GM12878 (cell line): ENCODE data around the gene CATSPER4. TPM values are rescaled to one million over a fixed set of nuclear protein-coding genes. Genes with fewer than 3 reads are reported as not detected.

ENCODE experiments used
- ASH2L ChIP-seq: fragments of 300-600, 200-600 bp; sonication (generic); IDR thresholded peaks from 2 replicates; pipeline ENCODE4 v1.6.1; 2017; ENCODE audit warnings: low read depth, mild to moderate bottlenecking, borderline replicate concordance
- BHLHE40 ChIP-seq, 2 experiments: fragments of 450-650 bp in 1 of 2; IDR thresholded peaks; 2 replicates each; pipeline ENCODE4 v1.6.1; 2011 to 2017; ENCODE audit warnings: low read depth in 2 of 2, borderline replicate concordance in 1 of 2, improper control_type of control experiment in 1 of 2, low read length in 1 of 2, mild to moderate bottlenecking in 1 of 2
- CHD1 ChIP-seq: IDR thresholded peaks from 2 replicates; pipeline ENCODE4 v1.6.1; 2012; ENCODE audit warnings: low read depth, low read length, improper control_type of control experiment
- GATAD2B ChIP-seq: fragments of 450-650 bp; conservative IDR thresholded peaks from 2 replicates; pipeline ENCODE4 v1.6.1; 2017; ENCODE audit warnings: low read depth, mild to moderate bottlenecking, moderate library complexity
- HDGF ChIP-seq: fragments of 450-650 bp; IDR thresholded peaks from 2 replicates; pipeline ENCODE4 v1.6.1; 2016; ENCODE audit warnings: antibody characterized with exemption
- KAT2A ChIP-seq: conservative IDR thresholded peaks from 2 replicates; pipeline ENCODE4 v1.6.1; 2011; ENCODE audit warnings: low read depth, low read length; ENCODE audit not compliant: control insufficient read depth
- MYB ChIP-seq: fragments of 150-350 bp; IDR thresholded peaks from 2 replicates; pipeline ENCODE4 v1.6.1; 2014; ENCODE audit warnings: mild to moderate bottlenecking, low read depth, low read length, borderline replicate concordance
- RAD21 ChIP-seq: IDR thresholded peaks from 2 replicates; pipeline ENCODE4 v1.6.1; 2011; ENCODE audit warnings: mild to moderate bottlenecking, low read depth, low read length, moderate library complexity; ENCODE audit not compliant: insufficient read depth
- SIN3A ChIP-seq: IDR thresholded peaks from 2 replicates; pipeline ENCODE4 v1.6.1; 2012; ENCODE audit warnings: low read depth, low read length, improper control_type of control experiment
- SUPT20H ChIP-seq: IDR thresholded peaks from 2 replicates; pipeline ENCODE4 v1.6.1; 2011; ENCODE audit warnings: low read depth, mild to moderate bottlenecking, low read length, moderate library complexity, borderline replicate concordance; ENCODE audit not compliant: control insufficient read depth
- TCF7 ChIP-seq: IDR thresholded peaks from 2 replicates; pipeline ENCODE4 v1.6.1; 2014; ENCODE audit warnings: antibody characterized with exemption, borderline replicate concordance
- USF1 ChIP-seq: IDR thresholded peaks from 2 replicates; pipeline ENCODE4 v1.6.1; 2011; ENCODE audit warnings: borderline replicate concordance, low read depth, mild to moderate bottlenecking, moderate library complexity, mixed read lengths, low read length; ENCODE audit not compliant: insufficient read depth; ENCODE audit errors: extremely low read length
- ZNF687 ChIP-seq: fragments of 450-650 bp; IDR thresholded peaks from 2 replicates; pipeline ENCODE4 v1.6.1; 2017; ENCODE audit warnings: mild to moderate bottlenecking, moderate library complexity
- ZZZ3 ChIP-seq: IDR thresholded peaks from 2 replicates; pipeline ENCODE4 v1.6.1; 2011; ENCODE audit warnings: low read depth; ENCODE audit not compliant: control insufficient read depth, insufficient read length
- polyA plus RNA-seq, 11 experiments: library from polyadenylated mRNA; depleted of rRNA in 4 of 11; unstranded in 6 of 11; stranded (reverse) in 5 of 11; fragments of >200 nt; fragmentation: Nextera tagmentation in 4 of 11; fragmentation: Illumina TruSeq in 1 of 11; extraction: Ambion mirVana in 4 of 11; extraction: Trizol in 1 of 11; gene quantifications; 1 replicate in 1 of 11; 2 replicates in 10 of 11; pipeline versions ENCODE4 v1.2.1 to v1.2.3, GENCODE V29; 2011 to 2016; ENCODE audit warnings: inconsistent platforms in 2 of 11, missing spikeins in 2 of 11, low read depth in 1 of 11
- total RNA-seq, 4 experiments: library from RNA; depleted of rRNA in 3 of 4; stranded (reverse); fragments of >200 nt in 3 of 4; fragmentation: Illumina TruSeq in 1 of 4; extraction: Trizol in 1 of 4; gene quantifications; 2 replicates each; pipeline versions ENCODE4 v1.2.1 to v1.2.3, GENCODE V29; 2013 to 2021
- TF ChIP-seq, protein P1 (sequence below): fragments of 150-350 bp; IDR thresholded peaks from 2 replicates; pipeline ENCODE4 v1.6.1; 2016; ENCODE audit warnings: low read depth, low read length
- TF ChIP-seq, protein P2 (sequence below): fragments of 150-350 bp; IDR thresholded peaks from 2 replicates; pipeline ENCODE4 v1.6.1; 2014; ENCODE audit warnings: mild to moderate bottlenecking, low read depth, low read length
- TF ChIP-seq, protein P3 (sequence below): IDR thresholded peaks from 2 replicates; pipeline ENCODE4 v1.6.1; 2012; ENCODE audit warnings: low read depth, low read length, improper control_type of control experiment

Gene CATSPER4
- total and polyA plus RNA-seq, 10 of the 15 experiments (the other 5 are each of a cell fraction or from before 2014, with no cell fraction given), result 0.13 TPM; not detected in 9

DNA sequence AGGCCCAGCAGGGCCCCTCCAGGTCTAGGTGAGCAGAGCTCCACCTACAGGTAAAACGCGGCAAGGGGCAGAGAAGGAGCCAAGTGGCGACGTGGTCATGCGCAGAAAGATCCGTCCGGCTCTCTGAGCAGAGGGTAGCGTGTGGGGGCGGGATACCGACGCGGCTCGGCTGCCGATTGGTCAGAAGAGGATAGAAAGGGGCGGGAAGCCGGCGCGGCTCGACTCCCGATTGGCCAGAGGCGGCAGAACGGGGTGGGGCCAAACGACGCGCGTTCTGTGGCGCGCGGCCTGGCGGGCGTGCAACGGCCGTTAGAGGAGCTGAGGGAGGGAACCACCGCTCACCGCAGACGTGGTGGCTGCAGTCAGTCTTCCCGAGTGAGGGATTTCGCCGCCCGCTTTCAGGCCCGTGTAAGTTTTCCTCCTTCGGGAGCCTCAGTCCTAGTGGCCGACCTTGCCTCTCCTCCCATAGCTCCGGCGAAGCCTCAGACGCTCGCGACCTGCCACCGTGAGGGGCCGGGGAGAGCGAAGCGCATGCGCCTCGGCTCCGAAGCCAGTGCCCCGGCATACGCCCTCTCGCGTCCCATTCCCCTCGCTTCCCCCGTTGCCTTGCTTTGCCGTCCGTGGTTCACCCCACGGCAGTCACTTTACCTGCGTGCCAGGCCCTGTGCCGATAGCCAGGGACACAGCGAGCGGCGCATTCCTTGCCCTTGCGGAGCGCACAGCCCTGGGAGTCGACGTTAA lies 43.7 kb downstream of the CATSPER4 start, which contains the start of gene CEP85 (continued):
- TF ChIP-seq USF1 (no peak), MYB (peak; percentile 54; the same call in 1 of the 2 replicates), SIN3A (peak; percentile 87), ASH2L (no peak), KAT2A (no peak), CHD1 (no peak), GATAD2B (no peak; the same call in 1 of the 2 replicates), ZZZ3 (no peak), ZNF687 (0 out of 2 replicates have a peak, but pooled peaks have one; percentile 24), TCF7 (no peak), SUPT20H (no peak), RAD21 (peak; percentile 84), HDGF (peak; percentile 85; the same call in 1 of the 2 replicates), BHLHE40 (IDR thresholded peaks at IDR 0.05; ENCODE audit: borderline replicate concordance in 1 of 2, low read depth in 2 of 2, low read length in 1 of 2) (peak; percentile 52 to 70; a peak in 2 of 4 replicates)
- TF ChIP-seq, protein P1, sequence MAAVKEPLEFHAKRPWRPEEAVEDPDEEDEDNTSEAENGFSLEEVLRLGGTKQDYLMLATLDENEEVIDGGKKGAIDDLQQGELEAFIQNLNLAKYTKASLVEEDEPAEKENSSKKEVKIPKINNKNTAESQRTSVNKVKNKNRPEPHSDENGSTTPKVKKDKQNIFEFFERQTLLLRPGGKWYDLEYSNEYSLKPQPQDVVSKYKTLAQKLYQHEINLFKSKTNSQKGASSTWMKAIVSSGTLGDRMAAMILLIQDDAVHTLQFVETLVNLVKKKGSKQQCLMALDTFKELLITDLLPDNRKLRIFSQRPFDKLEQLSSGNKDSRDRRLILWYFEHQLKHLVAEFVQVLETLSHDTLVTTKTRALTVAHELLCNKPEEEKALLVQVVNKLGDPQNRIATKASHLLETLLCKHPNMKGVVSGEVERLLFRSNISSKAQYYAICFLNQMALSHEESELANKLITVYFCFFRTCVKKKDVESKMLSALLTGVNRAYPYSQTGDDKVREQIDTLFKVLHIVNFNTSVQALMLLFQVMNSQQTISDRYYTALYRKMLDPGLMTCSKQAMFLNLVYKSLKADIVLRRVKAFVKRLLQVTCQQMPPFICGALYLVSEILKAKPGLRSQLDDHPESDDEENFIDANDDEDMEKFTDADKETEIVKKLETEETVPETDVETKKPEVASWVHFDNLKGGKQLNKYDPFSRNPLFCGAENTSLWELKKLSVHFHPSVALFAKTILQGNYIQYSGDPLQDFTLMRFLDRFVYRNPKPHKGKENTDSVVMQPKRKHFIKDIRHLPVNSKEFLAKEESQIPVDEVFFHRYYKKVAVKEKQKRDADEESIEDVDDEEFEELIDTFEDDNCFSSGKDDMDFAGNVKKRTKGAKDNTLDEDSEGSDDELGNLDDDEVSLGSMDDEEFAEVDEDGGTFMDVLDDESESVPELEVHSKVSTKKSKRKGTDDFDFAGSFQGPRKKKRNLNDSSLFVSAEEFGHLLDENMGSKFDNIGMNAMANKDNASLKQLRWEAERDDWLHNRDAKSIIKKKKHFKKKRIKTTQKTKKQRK, result peak; percentile 57; the same call in 1 of the 2 replicates
- TF ChIP-seq, protein P2, sequence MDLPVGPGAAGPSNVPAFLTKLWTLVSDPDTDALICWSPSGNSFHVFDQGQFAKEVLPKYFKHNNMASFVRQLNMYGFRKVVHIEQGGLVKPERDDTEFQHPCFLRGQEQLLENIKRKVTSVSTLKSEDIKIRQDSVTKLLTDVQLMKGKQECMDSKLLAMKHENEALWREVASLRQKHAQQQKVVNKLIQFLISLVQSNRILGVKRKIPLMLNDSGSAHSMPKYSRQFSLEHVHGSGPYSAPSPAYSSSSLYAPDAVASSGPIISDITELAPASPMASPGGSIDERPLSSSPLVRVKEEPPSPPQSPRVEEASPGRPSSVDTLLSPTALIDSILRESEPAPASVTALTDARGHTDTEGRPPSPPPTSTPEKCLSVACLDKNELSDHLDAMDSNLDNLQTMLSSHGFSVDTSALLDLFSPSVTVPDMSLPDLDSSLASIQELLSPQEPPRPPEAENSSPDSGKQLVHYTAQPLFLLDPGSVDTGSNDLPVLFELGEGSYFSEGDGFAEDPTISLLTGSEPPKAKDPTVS, result no peak
- TF ChIP-seq, protein P3, sequence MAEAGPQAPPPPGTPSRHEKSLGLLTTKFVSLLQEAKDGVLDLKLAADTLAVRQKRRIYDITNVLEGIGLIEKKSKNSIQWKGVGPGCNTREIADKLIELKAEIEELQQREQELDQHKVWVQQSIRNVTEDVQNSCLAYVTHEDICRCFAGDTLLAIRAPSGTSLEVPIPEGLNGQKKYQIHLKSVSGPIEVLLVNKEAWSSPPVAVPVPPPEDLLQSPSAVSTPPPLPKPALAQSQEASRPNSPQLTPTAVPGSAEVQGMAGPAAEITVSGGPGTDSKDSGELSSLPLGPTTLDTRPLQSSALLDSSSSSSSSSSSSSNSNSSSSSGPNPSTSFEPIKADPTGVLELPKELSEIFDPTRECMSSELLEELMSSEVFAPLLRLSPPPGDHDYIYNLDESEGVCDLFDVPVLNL, result no peak
